Neural crest cell (in vitro differentiated cells): ENCODE results near the gene RYR1. TPM values are rescaled to one million over a fixed set of nuclear protein-coding genes. Genes with fewer than 3 reads are reported as not detected.
"Not testable (repeated sequence)": the region's sequence is repeated elsewhere in the genome, so short reads cannot be mapped to it uniquely, and the experiment has no call there.

ENCODE experiments used
- DNase-seq: peaks from one replicate; pipeline ENCODE4 v3.0.0; 2021; ENCODE audit warnings: low read depth, mixed read lengths, low spot score
- H3K27ac Mint-ChIP-seq: one replicate; pipeline ENCODE4 v1.8.0; 2021; ENCODE audit warnings: mild to moderate bottlenecking, mixed read lengths; ENCODE audit not compliant: unreplicated experiment
- H3K27me3 Mint-ChIP-seq: 2 replicates; pipeline ENCODE4 v1.8.0; 2021; ENCODE audit warnings: low read depth, mild to moderate bottlenecking, mixed read lengths
- H3K36me3 Mint-ChIP-seq: 2 replicates; pipeline ENCODE4 v1.8.0; 2021; ENCODE audit warnings: low read depth, mild to moderate bottlenecking, mixed read lengths
- H3K4me1 Mint-ChIP-seq: 2 replicates; pipeline ENCODE4 v1.8.0; 2021; ENCODE audit warnings: mixed read lengths
- H3K4me3 Mint-ChIP-seq: one replicate; pipeline ENCODE4 v1.8.0; 2021; ENCODE audit warnings: mild to moderate bottlenecking, mixed read lengths
- H3K9me3 Mint-ChIP-seq: 2 replicates; pipeline ENCODE4 v1.8.0; 2021; ENCODE audit warnings: mixed read lengths
- total RNA-seq: library from RNA; stranded (reverse); gene quantifications from 2 replicates; pipeline ENCODE4 v1.2.1, GENCODE V29; 2021
- TF ChIP-seq, protein P1 (sequence below): fragments of 200-600 bp; sonication (generic); conservative IDR thresholded peaks from 2 replicates; pipeline ENCODE4 v1.5.0; 2021; ENCODE audit warnings: antibody characterized with exemption, mild to moderate bottlenecking

RYR1 gene
- total RNA-seq, 1 donor from 2014 or later: 1.1 TPM

DNA sequence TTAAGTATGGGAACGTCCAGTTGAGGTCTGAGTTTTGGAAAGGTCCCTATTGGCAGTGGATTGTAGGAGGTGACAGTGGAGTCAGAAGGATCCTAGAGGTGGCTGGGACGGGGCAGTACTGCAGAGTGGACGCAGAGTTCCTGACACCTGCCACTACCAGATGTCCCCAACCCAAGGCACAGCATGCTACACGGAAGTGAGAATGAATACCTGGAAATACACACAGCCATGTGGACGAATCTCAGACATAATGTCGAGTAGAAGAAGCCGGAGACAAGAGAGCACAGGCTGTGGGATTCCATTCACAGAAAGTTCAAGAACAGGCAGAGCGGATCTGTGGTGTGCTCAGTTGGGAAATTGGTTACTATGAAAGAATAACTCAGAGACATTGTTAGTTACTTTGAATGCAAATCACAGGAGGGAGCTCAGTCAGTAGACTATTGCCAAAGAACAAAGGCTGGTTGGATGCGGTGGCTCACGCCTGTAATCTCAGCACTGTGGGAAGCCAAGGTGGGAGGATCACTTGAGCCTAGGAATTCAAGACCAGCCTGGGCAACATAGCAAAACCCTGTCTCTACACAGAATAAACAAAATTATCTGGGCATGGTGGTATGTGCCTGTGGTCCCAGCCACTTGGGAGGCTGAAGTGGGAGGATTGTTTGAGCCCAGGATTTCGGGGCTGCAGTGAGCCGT is 37.4 kb downstream of the RYR1 start:
- DNase-seq: no peak
- TF ChIP-seq, protein P1, sequence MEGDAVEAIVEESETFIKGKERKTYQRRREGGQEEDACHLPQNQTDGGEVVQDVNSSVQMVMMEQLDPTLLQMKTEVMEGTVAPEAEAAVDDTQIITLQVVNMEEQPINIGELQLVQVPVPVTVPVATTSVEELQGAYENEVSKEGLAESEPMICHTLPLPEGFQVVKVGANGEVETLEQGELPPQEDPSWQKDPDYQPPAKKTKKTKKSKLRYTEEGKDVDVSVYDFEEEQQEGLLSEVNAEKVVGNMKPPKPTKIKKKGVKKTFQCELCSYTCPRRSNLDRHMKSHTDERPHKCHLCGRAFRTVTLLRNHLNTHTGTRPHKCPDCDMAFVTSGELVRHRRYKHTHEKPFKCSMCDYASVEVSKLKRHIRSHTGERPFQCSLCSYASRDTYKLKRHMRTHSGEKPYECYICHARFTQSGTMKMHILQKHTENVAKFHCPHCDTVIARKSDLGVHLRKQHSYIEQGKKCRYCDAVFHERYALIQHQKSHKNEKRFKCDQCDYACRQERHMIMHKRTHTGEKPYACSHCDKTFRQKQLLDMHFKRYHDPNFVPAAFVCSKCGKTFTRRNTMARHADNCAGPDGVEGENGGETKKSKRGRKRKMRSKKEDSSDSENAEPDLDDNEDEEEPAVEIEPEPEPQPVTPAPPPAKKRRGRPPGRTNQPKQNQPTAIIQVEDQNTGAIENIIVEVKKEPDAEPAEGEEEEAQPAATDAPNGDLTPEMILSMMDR: no peak
- Mint-ChIP-seq H3K4me3 (no peak overlapping the region), H3K9me3 (peaks cover 4% of the 10 kb centered on the region), H3K27me3 (peaks cover 2% of the 10 kb centered on the region), H3K4me1 (peaks cover 7% of the 10 kb centered on the region), H3K27ac (no peak overlapping the region), H3K36me3 (no peaks in the 10 kb centered on the region)

DNA sequence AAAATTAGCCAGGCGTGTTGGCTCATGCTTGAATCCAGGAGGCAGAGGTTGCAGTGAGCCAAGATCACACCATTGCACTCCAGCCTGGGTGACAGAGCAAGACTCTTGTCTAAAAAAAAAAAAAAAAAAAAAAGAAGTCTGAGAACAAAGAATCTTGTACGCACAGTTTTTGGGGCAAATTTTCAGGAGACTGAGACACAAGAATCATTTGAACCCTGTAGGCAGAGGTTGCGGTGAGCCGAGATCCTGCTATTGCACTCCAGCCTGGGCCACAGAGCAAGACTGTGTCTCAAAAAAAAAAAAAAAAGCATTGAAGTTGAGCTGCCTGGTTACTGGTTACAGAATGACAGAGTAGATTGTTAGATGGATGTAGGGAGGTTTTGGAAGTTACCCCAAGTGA is 39.2 kb downstream of the RYR1 start:
- not testable (repeated sequence) for H3K4me1 Mint-ChIP-seq, DNase-seq, H3K27ac Mint-ChIP-seq, H3K4me3 Mint-ChIP-seq, H3K36me3 Mint-ChIP-seq, H3K9me3 Mint-ChIP-seq, H3K27me3 Mint-ChIP-seq

DNA sequence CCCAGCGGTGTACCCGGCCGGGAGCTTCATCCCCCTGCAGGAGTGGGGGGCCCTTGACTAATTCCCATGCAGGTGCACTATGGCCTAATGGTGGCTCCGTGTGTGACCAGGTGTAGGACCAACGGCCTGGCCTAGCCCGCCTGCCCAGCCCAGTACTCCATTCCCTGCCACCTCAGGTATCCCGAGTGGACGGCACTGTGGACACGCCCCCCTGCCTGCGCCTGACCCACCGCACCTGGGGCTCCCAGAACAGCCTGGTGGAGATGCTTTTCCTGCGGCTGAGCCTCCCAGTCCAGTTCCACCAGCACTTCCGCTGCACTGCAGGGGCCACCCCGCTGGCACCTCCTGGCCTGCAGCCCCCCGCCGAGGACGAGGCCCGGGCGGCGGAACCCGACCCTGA is 39.7 kb downstream of the RYR1 start:
- Mint-ChIP-seq H3K27ac (no peak overlapping the region), H3K4me3 (no peak overlapping the region), H3K4me1 (peaks cover 7% of the 10 kb centered on the region), H3K9me3 (no peaks in the 10 kb centered on the region), H3K27me3 (peaks cover 2% of the 10 kb centered on the region), H3K36me3 (no peaks in the 10 kb centered on the region)
- TF ChIP-seq, protein P1: no peak
- no peak for DNase-seq

DNA sequence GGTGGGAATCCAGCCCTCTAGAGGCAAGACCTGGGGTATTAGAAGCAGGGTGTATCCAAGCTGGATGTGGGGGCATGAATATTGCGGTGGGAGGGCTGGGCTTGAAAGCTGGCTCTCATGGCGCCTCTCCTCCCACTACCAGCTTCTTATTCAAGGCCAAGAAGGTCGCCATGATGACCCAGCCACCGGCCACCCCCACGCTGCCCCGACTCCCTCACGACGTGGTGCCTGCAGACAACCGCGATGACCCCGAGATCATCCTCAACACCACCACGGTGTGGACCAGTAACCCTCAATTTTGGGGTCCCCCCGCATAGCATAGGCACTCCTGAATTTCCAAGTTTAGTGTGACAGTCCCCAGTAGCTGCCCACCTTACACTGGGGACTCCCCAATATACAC is 41.7 kb downstream of the RYR1 start:
- Mint-ChIP-seq H3K9me3 (no peaks in the 10 kb centered on the region), H3K36me3 (no peaks in the 10 kb centered on the region), H3K27ac (no peak overlapping the region), H3K4me1 (peaks cover 7% of the 10 kb centered on the region), H3K27me3 (peaks cover 2% of the 10 kb centered on the region), H3K4me3 (no peak overlapping the region)
- TF ChIP-seq, protein P1: no peak
- no peak for DNase-seq

DNA sequence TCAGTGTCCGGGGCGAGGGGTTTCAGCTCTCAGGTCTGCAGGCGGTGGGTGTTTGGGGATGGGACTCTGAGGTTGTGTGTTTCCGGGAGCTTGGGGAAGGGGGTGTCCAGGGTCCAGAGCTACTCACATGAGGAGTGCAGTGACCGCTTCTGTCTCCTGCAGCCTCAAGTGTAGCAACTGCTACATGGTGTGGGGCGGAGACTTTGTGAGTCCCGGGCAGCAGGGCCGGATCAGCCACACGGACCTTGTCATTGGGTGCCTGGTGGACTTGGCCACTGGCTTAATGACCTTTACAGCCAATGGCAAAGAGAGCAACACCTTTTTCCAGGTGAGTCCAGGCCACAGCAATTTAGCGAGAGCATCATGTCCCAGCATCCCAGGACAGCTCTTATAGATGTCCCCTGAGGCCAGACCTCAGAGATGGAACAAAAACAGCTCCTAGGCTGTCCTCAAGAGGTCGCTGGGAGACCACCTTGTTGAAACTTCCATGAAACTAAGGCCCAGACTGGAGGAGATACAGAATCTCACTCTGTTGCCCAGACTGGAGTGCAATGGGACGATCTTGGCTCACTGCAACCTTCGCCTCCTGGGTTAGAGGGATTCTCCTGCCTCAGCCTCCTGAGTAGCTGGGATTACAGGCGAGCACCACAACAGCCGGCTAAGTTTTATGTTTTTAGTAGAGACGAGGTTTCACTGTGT is 44.9 kb downstream of the RYR1 start:
- H3K36me3 Mint-ChIP-seq: no peaks in the 10 kb centered on the region
- TF ChIP-seq, protein P1: peak; percentile 26
- no peaks in the 10 kb centered on the region for H3K27me3 Mint-ChIP-seq
- DNase-seq: peak; percentile 26
- H3K4me3 Mint-ChIP-seq: no peak overlapping the region
- no peak overlapping the region for H3K27ac Mint-ChIP-seq
- H3K4me1 Mint-ChIP-seq: no peaks in the 10 kb centered on the region
- no peaks in the 10 kb centered on the region for H3K9me3 Mint-ChIP-seq

DNA sequence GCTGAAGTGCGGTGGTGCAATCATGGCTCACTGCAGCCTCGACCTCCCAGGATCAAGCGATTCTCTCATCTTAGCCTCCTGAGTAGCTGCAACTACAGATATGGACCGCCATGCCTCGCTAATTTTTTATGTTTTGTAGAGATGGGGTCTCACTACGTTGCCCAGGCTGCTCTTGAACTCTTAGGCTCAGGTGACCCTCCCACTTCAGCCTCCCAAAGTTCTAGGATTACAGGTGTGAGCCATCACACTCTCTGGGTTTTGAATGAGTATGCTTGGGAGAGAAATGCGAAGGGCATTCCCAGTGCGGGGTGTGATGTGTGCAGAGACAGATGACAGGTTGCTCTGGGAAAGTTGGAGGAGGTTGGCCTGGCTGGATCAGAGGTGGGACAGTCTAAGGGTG is 49.0 kb downstream of the RYR1 start:
- Mint-ChIP-seq H3K4me3 (no peak overlapping the region), H3K4me1 (no peaks in the 10 kb centered on the region), H3K27ac (no peak overlapping the region), H3K27me3 (peaks cover 5% of the 10 kb centered on the region), H3K36me3 (peaks cover 4% of the 10 kb centered on the region), H3K9me3 (peaks cover 6% of the 10 kb centered on the region)
- TF ChIP-seq, protein P1: no peak
- DNase-seq: no peak
